Smooth muscle cell (in vitro differentiated cells): Measurements from ENCODE around the gene STRC. TPM values are rescaled to one million over a fixed set of nuclear protein-coding genes. Genes with fewer than 3 reads are reported as not detected.
"Not testable (repeated sequence)": the region's sequence is repeated elsewhere in the genome, so short reads cannot be mapped to it uniquely, and the experiment has no call there.

ENCODE experiments used
- DNase-seq: peaks from one replicate; lab custom pipeline; 2025; ENCODE audit not compliant: unreplicated experiment; lab: John Stamatoyannopoulos, UW
- H2AFZ ChIP-seq: fragments of 200-600 bp; sonication (generic); 2 replicates; pipeline ENCODE4 v1.6.0; 2016; ENCODE audit warnings: antibody characterized with exemption, low read depth, mild to moderate bottlenecking
- H3F3A ChIP-seq: fragments of 200-600 bp; sonication (generic); 2 replicates; pipeline ENCODE4 v1.6.0; 2017; ENCODE audit warnings: antibody characterized with exemption, low read depth
- H3K27ac ChIP-seq: fragments of 200-600 bp; sonication (generic); 2 replicates; pipeline ENCODE4 v1.5.1; 2016; ENCODE audit warnings: low read depth, mild to moderate bottlenecking
- H3K27me3 ChIP-seq: fragments of 200-600 bp; sonication (generic); 2 replicates; pipeline ENCODE4 v1.6.1; 2016; ENCODE audit warnings: low read depth, mild to moderate bottlenecking
- H3K36me3 ChIP-seq: fragments of 200-600 bp; sonication (generic); 2 replicates; pipeline ENCODE4 v1.5.1; 2016; ENCODE audit warnings: low read depth
- H3K4me1 ChIP-seq: fragments of 200-600 bp; sonication (generic); 2 replicates; pipeline ENCODE4 v1.5.1; 2016; ENCODE audit warnings: low read depth
- H3K4me2 ChIP-seq: fragments of 200-600 bp; sonication (generic); 2 replicates; pipeline ENCODE4 v1.6.0; 2016; ENCODE audit warnings: mild to moderate bottlenecking
- H3K4me3 ChIP-seq: fragments of 200-600 bp; sonication (generic); 2 replicates; pipeline ENCODE4 v1.5.1; 2016; ENCODE audit warnings: mild to moderate bottlenecking
- H3K79me2 ChIP-seq: fragments of 200-600 bp; sonication (generic); 2 replicates; pipeline ENCODE4 v1.6.0; 2016; ENCODE audit warnings: low read depth, mild to moderate bottlenecking
- H3K9ac ChIP-seq: fragments of 200-600 bp; sonication (generic); 2 replicates; pipeline ENCODE4 v1.6.0; 2016; ENCODE audit warnings: low read depth
- H3K9me3 ChIP-seq: fragments of 200-600 bp; sonication (generic); replicated peaks from 2 replicates; pipeline ENCODE4 v1.5.1; 2016; ENCODE audit warnings: low read depth
- H4K20me1 ChIP-seq: fragments of 200-600 bp; sonication (generic); 2 replicates; pipeline ENCODE4 v1.6.0; 2016; ENCODE audit warnings: low read depth
- WGBS: methylation state at CpG from one replicate; pipeline ENCODE4 v1.1.7; 2016; ENCODE audit warnings: low lambda C conversion rate; 5-methylcytosine and 5-hydroxymethylcytosine counted together
- polyA plus RNA-seq: library from polyadenylated mRNA; unstranded; fragments of >200 nt; fragmentation: Nextera tagmentation; extraction: Ambion mirVana; gene quantifications from 2 replicates; pipeline ENCODE4 v1.2.1, GENCODE V29; 2016
- total RNA-seq: library from RNA; depleted of rRNA; stranded (reverse); fragments of >200 nt; gene quantifications from 2 replicates; pipeline ENCODE4 v1.2.3, GENCODE V29; 2014

STRC gene
- total RNA-seq (0.31 and 0.49 TPM in 2 replicates), polyA plus RNA-seq (0.75 and 1.2 TPM in 2 replicates)

DNA sequence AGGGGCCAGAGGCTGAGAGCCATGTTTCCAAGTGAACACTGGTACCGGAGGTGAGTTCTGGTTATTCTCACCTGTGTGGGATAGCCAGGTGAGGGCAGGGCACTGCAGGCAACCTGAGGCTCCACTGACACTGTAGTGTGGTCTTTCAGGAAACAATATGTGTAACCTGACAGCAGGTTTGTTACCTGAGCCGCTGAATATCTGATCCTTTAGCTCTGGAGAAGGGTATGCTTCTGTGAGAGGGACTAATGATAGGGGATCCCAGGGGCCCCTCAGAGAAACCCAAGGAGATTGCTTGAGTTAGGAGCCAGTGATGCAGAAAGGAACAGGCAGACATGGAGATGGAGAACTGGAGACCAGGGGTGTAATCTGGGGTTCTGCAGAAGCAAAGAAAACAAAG is at the start of gene STRC:
Gene STRC (minus strand): TSS at position 101 of the 400 bp plus-strand sequence. CDS start 78 bp downstream, at position 23.
- not testable (repeated sequence) for H3K27ac ChIP-seq, H3K36me3 ChIP-seq, H2AFZ ChIP-seq, H3K9me3 ChIP-seq, H3K79me2 ChIP-seq, H3F3A ChIP-seq, H3K4me3 ChIP-seq, DNase-seq, H3K27me3 ChIP-seq, H3K4me1 ChIP-seq, H3K9ac ChIP-seq, H4K20me1 ChIP-seq, H3K4me2 ChIP-seq
- WGBS: no CpG with 5 or more reads among the region's 2 CpGs

DNA sequence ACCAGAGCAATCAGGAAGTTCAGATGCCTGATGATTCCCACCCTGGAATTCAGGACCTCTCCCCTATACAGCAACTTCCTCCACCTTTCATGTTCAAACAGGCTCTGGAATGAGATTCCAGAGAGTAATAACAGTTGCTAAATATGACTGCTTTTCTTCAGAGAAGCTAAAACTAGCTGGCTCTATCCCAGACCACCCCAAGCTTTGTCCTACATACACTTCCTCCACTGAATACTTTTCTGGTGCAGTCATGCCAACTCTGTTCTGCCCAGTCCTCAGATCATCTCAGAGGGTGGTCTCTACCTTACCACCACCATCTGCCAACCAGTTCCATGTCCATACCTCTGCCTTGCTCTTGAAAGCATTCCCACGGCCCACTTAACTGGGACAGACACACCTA is 47.6 kb upstream of the STRC start:
- no CpG with 5 or more reads among the region's 1 CpG for WGBS
- H3K4me3 ChIP-seq, H3K36me3 ChIP-seq: not testable (repeated sequence)

DNA sequence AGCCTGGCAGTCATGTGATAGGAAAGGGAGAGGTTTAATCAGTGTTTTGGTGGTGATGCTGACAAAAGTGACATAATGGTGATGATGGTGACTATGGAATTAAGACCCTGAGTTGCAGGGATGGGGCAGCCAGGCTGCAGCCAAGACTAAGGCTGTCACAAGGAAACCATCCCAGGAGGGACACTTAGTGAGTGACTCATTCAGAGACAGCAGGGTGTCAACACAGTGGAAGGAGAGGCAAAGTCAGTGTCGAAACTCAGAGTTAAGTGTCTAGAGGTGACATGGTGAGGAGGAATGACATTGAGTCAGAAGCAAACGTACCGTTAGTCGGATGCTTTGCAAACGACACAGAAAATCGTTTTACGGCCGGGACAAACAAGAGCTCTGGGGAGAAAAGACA is 44.7 kb upstream of the STRC start:
- H3K9ac ChIP-seq, H3F3A ChIP-seq, DNase-seq, H2AFZ ChIP-seq, H3K27ac ChIP-seq, H3K9me3 ChIP-seq, H3K27me3 ChIP-seq, H3K4me3 ChIP-seq, H3K4me1 ChIP-seq, H3K36me3 ChIP-seq, H3K79me2 ChIP-seq, H4K20me1 ChIP-seq, H3K4me2 ChIP-seq: not testable (repeated sequence)
- no CpG with 5 or more reads among the region's 8 CpGs for WGBS

More for the DNA sequence above, 47.6 kb upstream of the STRC start:
- H3K4me2 ChIP-seq, H3K4me1 ChIP-seq, H2AFZ ChIP-seq, H3K79me2 ChIP-seq, H3K27me3 ChIP-seq, H3K9ac ChIP-seq, H3F3A ChIP-seq, H3K9me3 ChIP-seq, H4K20me1 ChIP-seq, DNase-seq, H3K27ac ChIP-seq: not testable (repeated sequence)

DNA sequence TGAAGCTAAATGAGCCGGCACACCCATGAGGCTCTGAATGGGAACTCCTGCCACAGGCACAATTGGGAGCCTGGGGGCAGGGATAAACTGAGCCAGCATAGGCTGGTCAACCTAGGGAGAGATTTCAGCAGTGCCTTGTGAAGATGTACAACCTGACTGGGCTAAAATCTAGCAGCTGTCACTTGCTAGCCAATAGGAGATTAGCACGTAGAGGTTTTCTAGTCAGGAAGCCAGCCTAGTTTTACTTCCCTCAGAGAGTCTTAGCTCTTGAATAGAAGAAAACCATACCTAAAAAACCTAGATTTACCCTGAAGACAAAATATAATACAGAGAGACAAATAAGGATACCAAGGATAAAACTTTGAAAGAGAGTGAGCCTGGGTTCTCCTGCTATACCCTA is 43.7 kb upstream of the STRC start:
- H3K79me2 ChIP-seq: not testable (repeated sequence)
- WGBS: 100% methylated on average over 1 of the region's 2 CpGs

DNA sequence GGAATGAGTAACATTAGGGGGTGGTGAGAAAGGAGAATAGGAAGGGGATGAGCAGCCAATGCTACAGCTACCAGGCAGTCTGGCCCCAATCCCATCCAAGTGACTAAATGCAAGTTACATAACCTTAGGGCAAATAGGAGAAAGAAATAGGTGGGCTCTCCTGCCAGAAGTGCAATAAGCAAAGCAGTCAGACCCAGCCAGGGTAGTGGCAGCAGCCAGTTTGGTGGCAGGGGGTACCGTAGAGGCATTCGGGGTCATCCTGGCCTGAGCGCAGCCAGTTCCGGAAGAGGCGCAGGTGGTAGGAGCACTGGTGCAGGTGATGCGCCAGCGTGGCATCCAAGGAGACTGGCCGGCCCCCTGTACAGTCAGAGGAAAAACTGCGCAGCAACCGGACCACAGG is 41.1 kb upstream of the STRC start:
- not testable (repeated sequence) for H3F3A ChIP-seq, H3K27ac ChIP-seq, H3K36me3 ChIP-seq, H3K4me1 ChIP-seq, H2AFZ ChIP-seq, H4K20me1 ChIP-seq, H3K4me3 ChIP-seq, H3K4me2 ChIP-seq, H3K79me2 ChIP-seq, H3K9ac ChIP-seq, DNase-seq, H3K9me3 ChIP-seq, H3K27me3 ChIP-seq
- WGBS: 100% methylated on average over 4 of the region's 10 CpGs

More for the DNA sequence above, 43.7 kb upstream of the STRC start:
- H3K4me2 ChIP-seq, H3K27me3 ChIP-seq, H4K20me1 ChIP-seq, H3K27ac ChIP-seq, H2AFZ ChIP-seq, H3K36me3 ChIP-seq, H3F3A ChIP-seq, H3K4me1 ChIP-seq, H3K9me3 ChIP-seq, DNase-seq, H3K9ac ChIP-seq, H3K4me3 ChIP-seq: not testable (repeated sequence)

DNA sequence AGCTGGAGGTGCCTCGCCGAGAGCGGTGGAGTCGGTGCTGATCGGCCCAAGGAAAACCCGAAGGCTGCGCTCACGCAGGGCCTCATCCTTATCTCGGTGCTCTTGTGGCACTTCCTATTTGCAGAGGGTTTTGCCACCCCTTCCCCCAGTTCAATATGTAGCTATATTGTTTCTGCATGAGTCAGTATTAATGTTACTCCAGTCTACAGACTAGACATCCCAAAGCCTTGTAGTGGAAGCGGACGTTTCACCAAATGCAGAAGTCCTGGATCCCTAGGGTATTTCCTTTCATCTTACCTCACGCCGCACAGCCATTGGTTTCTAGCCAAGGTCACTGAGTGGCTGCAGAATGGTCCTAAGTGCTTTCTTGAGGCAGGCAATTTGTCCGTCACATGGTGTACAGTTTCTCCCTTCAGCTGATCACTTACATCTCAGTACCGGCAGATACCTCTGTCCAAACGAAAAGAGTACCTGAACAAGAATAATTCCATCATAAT is 30.9 kb upstream of the STRC start:
- not testable (repeated sequence) for H3K27me3 ChIP-seq, H3K36me3 ChIP-seq, H3K4me1 ChIP-seq, H3K9ac ChIP-seq, H4K20me1 ChIP-seq, H3K9me3 ChIP-seq, H3F3A ChIP-seq, H3K27ac ChIP-seq, H3K79me2 ChIP-seq, DNase-seq, H2AFZ ChIP-seq, H3K4me3 ChIP-seq, H3K4me2 ChIP-seq
- WGBS: 94% methylated on average over 16 of the region's 16 CpGs
